Natural killer cell (primary cell): ENCODE data around the gene ZW10. TPM values are rescaled to one million over a fixed set of nuclear protein-coding genes. Genes with fewer than 3 reads are reported as not detected.
A peak's percentile ranks its signal among the peaks of the same experiment; 100 is the strongest.

Experiments
- ATAC-seq, 3 donors: fragments of 150-1000 bp in 2 of 3; fragments of 200-7000 bp in 1 of 3; cut with Tn5 transposase; 1 replicate in 1 of 3; 2 replicates in 2 of 3; pipeline ENCODE4 v1.10.0; 2021; ENCODE audit warnings: mild to moderate bottlenecking in 2 of 3, moderate library complexity in 2 of 3
- DNase-seq, 2 donors: peaks; one replicate each; pipeline versions ENCODE4 v3.0.0 to v3.0.0-alpha.2; 2013 to 2021; ENCODE audit warnings: mixed read lengths in 1 of 2
- H3K27ac ChIP-seq: one replicate; pipeline ENCODE4 v1.5.1; 2013; ENCODE audit warnings: mild to moderate bottlenecking, low read length
- H3K27me3 ChIP-seq: one replicate; pipeline ENCODE4 v1.6.1; 2013; ENCODE audit warnings: low read length; ENCODE audit not compliant: control insufficient read depth, insufficient read depth
- H3K36me3 ChIP-seq: one replicate; pipeline ENCODE4 v1.6.1; 2013; ENCODE audit warnings: low read length; ENCODE audit not compliant: control insufficient read depth, insufficient read depth
- H3K4me1 ChIP-seq: one replicate; pipeline ENCODE4 v1.6.1; 2013; ENCODE audit warnings: low read length; ENCODE audit not compliant: control insufficient read depth, insufficient read depth
- H3K4me3 ChIP-seq: one replicate; pipeline ENCODE4 v1.5.1; 2013; ENCODE audit warnings: low read length
- H3K9me3 ChIP-seq: one replicate; pipeline ENCODE4 v1.6.1; 2013; ENCODE audit warnings: low read length; ENCODE audit not compliant: control insufficient read depth, insufficient read depth
- H3K27ac Mint-ChIP-seq, 2 donors: one replicate each; pipeline ENCODE4 v1.8.0; 2022; ENCODE audit warnings: mild to moderate bottlenecking in 2 of 2, mixed read lengths in 2 of 2, moderate library complexity in 1 of 2
- H3K27me3 Mint-ChIP-seq, 2 donors: one replicate each; pipeline ENCODE4 v1.8.0; 2022; ENCODE audit warnings: low read depth in 2 of 2, mixed read lengths in 2 of 2
- H3K36me3 Mint-ChIP-seq: one replicate; pipeline ENCODE4 v1.8.0; 2022; ENCODE audit warnings: mixed read lengths
- H3K4me1 Mint-ChIP-seq, 2 donors: one replicate each; pipeline ENCODE4 v1.8.0; 2022; ENCODE audit warnings: mixed read lengths in 2 of 2
- H3K4me3 Mint-ChIP-seq: one replicate; pipeline ENCODE4 v1.8.0; 2022; ENCODE audit warnings: mild to moderate bottlenecking, moderate library complexity, mixed read lengths
- H3K9me3 Mint-ChIP-seq, 2 donors: one replicate each; pipeline ENCODE4 v1.8.0; 2022; ENCODE audit warnings: mixed read lengths in 2 of 2
- WGBS: methylation state at CpG from one replicate; pipeline ENCODE4 v1.1.7; 2013; ENCODE audit warnings: missing lambda C conversion rate; ENCODE audit not compliant: insufficient coverage; 5-methylcytosine and 5-hydroxymethylcytosine counted together
- intact Hi-C: fragments of 100-400 bp; cut with micrococcal nuclease; formaldehyde crosslinking; loops from one replicate; pipeline ENCODE4 v1.14.2; 2022
- total RNA-seq, 4 donors: library from RNA; stranded (reverse); fragments of 120-200 nt in 1 of 4; gene quantifications; one replicate each; pipeline versions ENCODE4 v1.2.3 to v1.2.4, GENCODE V29; 2013 to 2022
- TF ChIP-seq, protein P1 (sequence below): fragments of 200-600 bp; IDR thresholded peaks from one replicate; pipeline ENCODE4 v1.8.0; 2022; ENCODE audit warnings: antibody characterized with exemption

Gene ZW10
- total RNA-seq, 3 donors from 2014 or later (not counting 1 experiment from before 2014, with no cell fraction given) = 5.8 to 9.6 (median 6.6) TPM

DNA sequence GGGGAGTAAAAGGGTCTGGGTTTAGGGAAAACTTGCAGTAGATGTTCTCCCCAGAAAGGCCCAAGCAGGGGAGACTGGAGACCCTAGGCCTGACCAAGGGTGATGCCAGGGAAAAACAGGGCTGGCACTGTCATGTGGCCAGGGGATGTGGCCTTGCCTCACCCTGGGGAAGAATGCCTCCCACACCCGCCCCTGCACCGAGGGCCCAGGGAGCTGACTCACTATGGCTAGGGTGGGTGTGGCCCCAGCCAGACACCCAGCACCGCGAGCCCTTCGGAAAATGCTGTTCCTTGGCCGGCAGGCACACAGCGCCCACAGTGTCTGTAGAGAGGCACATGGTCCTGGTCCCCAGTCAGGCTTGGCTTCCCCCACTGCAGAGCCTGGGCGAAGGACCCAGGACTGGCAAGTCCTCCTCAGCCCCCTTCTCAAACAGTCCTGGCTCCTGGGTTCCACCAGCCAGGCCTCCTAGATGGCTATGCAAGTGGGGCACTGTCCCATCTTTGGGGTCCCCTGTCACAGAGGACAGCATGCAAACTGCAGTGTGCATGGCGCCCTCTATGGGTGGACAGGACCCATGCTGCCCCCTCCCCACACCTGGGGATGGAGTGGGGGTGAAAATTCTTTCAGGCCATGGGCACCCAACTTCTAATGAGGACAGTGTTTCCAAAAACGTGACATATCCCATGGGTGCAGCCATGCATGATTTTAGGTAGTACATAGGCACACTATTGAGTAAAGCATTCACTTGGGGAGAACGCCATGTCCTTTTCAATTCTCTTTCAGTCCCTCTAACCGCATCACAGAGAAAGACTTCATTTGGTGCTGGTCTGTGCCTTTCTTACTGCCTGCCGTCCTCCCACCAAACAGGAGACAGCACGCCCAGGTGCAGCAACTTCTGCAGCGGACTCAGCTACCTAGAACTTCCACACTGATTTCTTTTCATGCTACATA lies 82.6 kb downstream of the ZW10 start:
- Histone ChIP-seq H3K27me3 (no peaks in the 10 kb centered on the region), H3K4me1 (no peaks in the 10 kb centered on the region), H3K27ac (no peak overlapping the region), H3K4me3 (no peak overlapping the region), H3K9me3 (no peaks in the 10 kb centered on the region), H3K36me3 (no peaks in the 10 kb centered on the region)
- no peaks in the 10 kb centered on the region for H3K9me3 Mint-ChIP-seq
- H3K27ac Mint-ChIP-seq = no peak overlapping the region
- no peak overlapping the region for H3K4me3 Mint-ChIP-seq
- no peaks in the 10 kb centered on the region for H3K4me1 Mint-ChIP-seq
- WGBS = 86% methylated on average over 14 of the region's 15 CpGs
- no peak for ATAC-seq
- H3K27me3 Mint-ChIP-seq = no peaks in the 10 kb centered on the region
- peak in 1 of 2 donors; percentile 10 for DNase-seq
- H3K36me3 Mint-ChIP-seq = no peaks in the 10 kb centered on the region
- intact Hi-C loops = no loop called here
- TF ChIP-seq, protein P1, sequence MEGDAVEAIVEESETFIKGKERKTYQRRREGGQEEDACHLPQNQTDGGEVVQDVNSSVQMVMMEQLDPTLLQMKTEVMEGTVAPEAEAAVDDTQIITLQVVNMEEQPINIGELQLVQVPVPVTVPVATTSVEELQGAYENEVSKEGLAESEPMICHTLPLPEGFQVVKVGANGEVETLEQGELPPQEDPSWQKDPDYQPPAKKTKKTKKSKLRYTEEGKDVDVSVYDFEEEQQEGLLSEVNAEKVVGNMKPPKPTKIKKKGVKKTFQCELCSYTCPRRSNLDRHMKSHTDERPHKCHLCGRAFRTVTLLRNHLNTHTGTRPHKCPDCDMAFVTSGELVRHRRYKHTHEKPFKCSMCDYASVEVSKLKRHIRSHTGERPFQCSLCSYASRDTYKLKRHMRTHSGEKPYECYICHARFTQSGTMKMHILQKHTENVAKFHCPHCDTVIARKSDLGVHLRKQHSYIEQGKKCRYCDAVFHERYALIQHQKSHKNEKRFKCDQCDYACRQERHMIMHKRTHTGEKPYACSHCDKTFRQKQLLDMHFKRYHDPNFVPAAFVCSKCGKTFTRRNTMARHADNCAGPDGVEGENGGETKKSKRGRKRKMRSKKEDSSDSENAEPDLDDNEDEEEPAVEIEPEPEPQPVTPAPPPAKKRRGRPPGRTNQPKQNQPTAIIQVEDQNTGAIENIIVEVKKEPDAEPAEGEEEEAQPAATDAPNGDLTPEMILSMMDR = no peak

DNA sequence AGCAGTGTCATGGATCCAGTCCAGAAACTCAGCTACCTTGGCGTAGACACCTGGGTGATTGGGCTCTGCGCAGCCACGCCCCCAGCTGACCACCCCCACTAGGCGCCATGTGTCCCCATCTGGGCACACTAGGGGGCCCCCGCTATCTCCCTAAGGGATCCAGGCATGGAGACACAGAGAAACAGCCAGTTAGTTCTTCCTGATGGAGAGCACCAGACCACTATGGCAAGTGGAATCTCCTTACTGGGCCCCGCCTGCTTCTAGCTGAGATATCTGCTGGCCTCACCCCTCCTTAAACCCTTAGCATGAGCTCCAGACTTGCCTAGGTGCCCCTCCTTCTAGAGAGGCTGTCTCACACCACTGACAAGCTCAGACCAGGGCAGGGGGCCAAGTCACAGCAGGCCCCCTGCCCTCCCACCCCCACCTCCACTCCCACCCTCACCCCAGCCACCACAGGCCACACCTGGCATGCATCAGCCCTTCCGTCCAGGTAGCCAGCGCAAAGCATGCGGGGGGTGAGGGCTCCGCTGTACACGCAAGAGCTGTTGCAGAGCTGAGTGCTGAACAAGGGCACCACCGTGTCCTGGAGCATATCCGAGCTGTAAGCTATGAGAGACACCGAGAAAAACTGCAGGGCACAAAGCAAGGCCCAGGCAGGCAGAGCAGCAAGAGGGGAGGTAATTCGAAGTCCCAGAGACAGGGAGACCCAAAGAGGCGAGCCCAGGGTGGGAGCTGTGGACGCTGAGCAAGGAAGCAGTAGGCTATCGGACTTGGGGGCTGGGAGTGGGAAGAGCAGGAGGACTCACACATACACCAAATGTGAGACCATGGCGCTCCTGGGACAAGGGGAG lies 83.5 kb downstream of the ZW10 start:
- no peaks in the 10 kb centered on the region for H3K36me3 ChIP-seq
- H3K4me3 ChIP-seq = no peak overlapping the region
- no peaks in the 10 kb centered on the region for H3K27me3 ChIP-seq
- no peaks in the 10 kb centered on the region for H3K9me3 ChIP-seq
- H3K27ac ChIP-seq = no peak overlapping the region
- Mint-ChIP-seq H3K27me3 (no peaks in the 10 kb centered on the region), H3K4me1 (no peaks in the 10 kb centered on the region), H3K36me3 (no peaks in the 10 kb centered on the region), H3K9me3 (no peaks in the 10 kb centered on the region), H3K4me3 (no peak overlapping the region), H3K27ac (no peak overlapping the region)
- TF ChIP-seq, protein P1 = no peak
- no peak for DNase-seq
- no peaks in the 10 kb centered on the region for H3K4me1 ChIP-seq
- ATAC-seq = no peak
- 89% methylated on average over 19 of the region's 19 CpGs for WGBS
- intact Hi-C loops = no loop called here

DNA sequence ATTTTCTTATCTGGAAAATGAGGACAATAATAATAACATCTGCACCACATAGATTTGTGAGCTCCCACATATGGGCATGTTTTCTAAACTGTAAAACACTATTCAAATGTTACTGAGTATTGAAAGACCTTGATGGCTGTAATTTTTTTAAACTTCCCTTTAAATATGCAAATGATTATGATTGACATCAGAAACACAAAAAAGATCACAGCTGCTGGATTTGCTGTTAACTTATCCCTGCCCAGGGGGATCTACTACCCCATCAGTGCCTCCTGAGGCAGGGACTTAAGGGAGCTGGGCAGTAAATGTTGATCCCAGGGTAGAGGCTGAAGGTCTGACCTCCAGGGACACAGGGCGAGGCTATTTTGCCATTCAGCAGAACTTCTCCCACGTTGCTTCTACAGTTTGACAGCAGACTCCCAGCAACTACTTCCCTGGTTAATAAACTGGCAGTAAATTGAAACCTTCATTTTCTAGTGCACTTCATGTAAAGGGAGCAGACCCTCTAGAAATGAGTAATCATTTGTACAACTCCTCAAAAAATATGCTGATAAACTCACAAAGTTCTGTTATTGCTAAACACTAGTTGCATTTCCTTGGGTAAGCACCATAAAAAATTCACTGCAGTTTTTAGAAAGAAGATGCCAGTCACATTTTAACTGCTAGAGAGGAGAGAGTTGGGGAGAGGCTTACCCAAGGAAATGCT lies 87.7 kb downstream of the ZW10 start:
- H3K4me3 Mint-ChIP-seq = no peak overlapping the region
- H3K27ac Mint-ChIP-seq = peak overlapping the region in 1 of 2 donors; percentile 49
- 49% methylated on average over 2 of the region's 2 CpGs for WGBS

More for the DNA sequence above, 87.7 kb downstream of the ZW10 start:
- no peaks in the 10 kb centered on the region for H3K4me1 ChIP-seq
- DNase-seq (no peak), ATAC-seq (no peak)
- H3K27me3 ChIP-seq = no peaks in the 10 kb centered on the region
- TF ChIP-seq, protein P1 = no peak
- no peaks in the 10 kb centered on the region for H3K9me3 Mint-ChIP-seq
- no peaks in the 10 kb centered on the region for H3K36me3 Mint-ChIP-seq
- no peak overlapping the region for H3K27ac ChIP-seq
- no peaks in the 10 kb centered on the region for H3K4me1 Mint-ChIP-seq
- intact Hi-C loops = no loop called here
- H3K9me3 ChIP-seq = no peaks in the 10 kb centered on the region
- H3K27me3 Mint-ChIP-seq = peaks cover 0 to 2% of the 10 kb centered on the region in 2 donors
- H3K4me3 ChIP-seq = no peak overlapping the region
- no peaks in the 10 kb centered on the region for H3K36me3 ChIP-seq
